Activated naive CD8-positive, alpha-beta T cell treated with anti-CD3 and anti-CD28 coated beads, Interleukin-2, amount 50 U/mL, for 24 hours (primary cell): ENCODE data around the gene CLDN6.

Experiments used
- ATAC-seq: fragments of 150-1000 bp; cut with Tn5 transposase; one replicate; pipeline ENCODE4 v1.10.0; 2021
- DNase-seq: peaks from one replicate; pipeline ENCODE4 v3.0.0; 2021
- H3K27ac Mint-ChIP-seq: one replicate; pipeline ENCODE4 v1.8.0; 2021; ENCODE audit warnings: mild to moderate bottlenecking, mixed read lengths
- H3K27me3 Mint-ChIP-seq: one replicate; pipeline ENCODE4 v1.8.0; 2021; ENCODE audit warnings: mixed read lengths
- H3K36me3 Mint-ChIP-seq: one replicate; pipeline ENCODE4 v1.8.0; 2021; ENCODE audit warnings: low read depth, mixed read lengths
- H3K4me1 Mint-ChIP-seq: one replicate; pipeline ENCODE4 v1.8.0; 2021; ENCODE audit warnings: mixed read lengths
- H3K4me3 Mint-ChIP-seq: one replicate; pipeline ENCODE4 v1.8.0; 2021; ENCODE audit warnings: mild to moderate bottlenecking, moderate library complexity, mixed read lengths
- H3K9me3 Mint-ChIP-seq: one replicate; pipeline ENCODE4 v1.8.0; 2021; ENCODE audit warnings: mixed read lengths

The CLDN6 gene

GRCh38 chr16:3026609-3027488, 8.9 kb upstream of the CLDN6 start:
- Mint-ChIP-seq H3K4me3 (peak overlapping the region; percentile 20), H3K36me3 (peaks cover 8% of the 10 kb centered on the region), H3K4me1 (peaks cover 44% of the 10 kb centered on the region), H3K27me3 (peaks cover 23% of the 10 kb centered on the region), H3K9me3 (no peaks in the 10 kb centered on the region), H3K27ac (no peak overlapping the region)
- ATAC-seq (no peak), DNase-seq (no peak)

GRCh38 chr16:3026003-3026378, 8.0 kb upstream of the CLDN6 start:
- Mint-ChIP-seq H3K4me1 (peaks cover 52% of the 10 kb centered on the region), H3K27me3 (peaks cover 19% of the 10 kb centered on the region), H3K27ac (no peak overlapping the region), H3K9me3 (no peaks in the 10 kb centered on the region), H3K4me3 (no peak overlapping the region), H3K36me3 (peaks cover 8% of the 10 kb centered on the region)
- DNase-seq (no peak), ATAC-seq (no peak)

GRCh38 chr16:3025032-3026002, 7.3 kb upstream of the CLDN6 start:
- no peak for ATAC-seq
- Mint-ChIP-seq H3K4me1 (peaks cover 56% of the 10 kb centered on the region), H3K27me3 (peaks cover 16% of the 10 kb centered on the region), H3K9me3 (no peaks in the 10 kb centered on the region), H3K4me3 (peak overlapping the region; percentile 85), H3K27ac (no peak overlapping the region), H3K36me3 (peaks cover 8% of the 10 kb centered on the region)
- DNase-seq, result no peak

GRCh38 chr16:3023669-3024478, 5.9 kb upstream of the CLDN6 start, which contains the start of the genes HCFC1R1 and THOC6:
Gene HCFC1R1, minus strand, starts transcription at chr16:3023942. Its CDS starts 1 bp downstream, at chr16:3023941.
Gene THOC6, plus strand, starts transcription at chr16:3024035. Its CDS starts 292 bp downstream, at chr16:3024327.
- peaks cover 6% of the 10 kb centered on the region for H3K27me3 Mint-ChIP-seq
- peaks cover 8% of the 10 kb centered on the region for H3K36me3 Mint-ChIP-seq
- peak; percentile 75 for ATAC-seq
- H3K9me3 Mint-ChIP-seq, result no peaks in the 10 kb centered on the region
- peak within 1 kb of the TSS; percentile 85 for H3K4me3 Mint-ChIP-seq
- peak within 1 kb of the TSS; percentile 97 for H3K27ac Mint-ChIP-seq
- peaks cover 53% of the 10 kb centered on the region for H3K4me1 Mint-ChIP-seq
- DNase-seq, result peak; percentile 95

- Mint-ChIP-seq H3K27me3 (peaks cover 8% of the 10 kb centered on the region), H3K4me3 (peak overlapping the region; percentile 85), H3K27ac (peak overlapping the region; percentile 97), H3K36me3 (peaks cover 8% of the 10 kb centered on the region), H3K4me1 (peaks cover 55% of the 10 kb centered on the region), H3K9me3 (no peaks in the 10 kb centered on the region)
- ATAC-seq (no peak), DNase-seq (no peak)
These were observed 5.4 kb upstream of the CLDN6 start for GRCh38 chr16:3023415-3023668.

- Mint-ChIP-seq H3K9me3 (no peaks in the 10 kb centered on the region), H3K4me1 (peaks cover 56% of the 10 kb centered on the region), H3K4me3 (peak overlapping the region; percentile 85), H3K36me3 (peaks cover 8% of the 10 kb centered on the region), H3K27ac (peak overlapping the region; percentile 97), H3K27me3 (peaks cover 10% of the 10 kb centered on the region)
- ATAC-seq, result no peak
- DNase-seq, result peak; percentile 40
These were observed 4.9 kb upstream of the CLDN6 start for GRCh38 chr16:3022684-3023414.

- H3K4me3 Mint-ChIP-seq, result peak overlapping the region; percentile 85
- peaks cover 55% of the 10 kb centered on the region for H3K4me1 Mint-ChIP-seq
- peaks cover 8% of the 10 kb centered on the region for H3K36me3 Mint-ChIP-seq
- peak overlapping the region; percentile 97 for H3K27ac Mint-ChIP-seq
- DNase-seq, result peak; percentile 92
- H3K27me3 Mint-ChIP-seq, result peaks cover 10% of the 10 kb centered on the region
- peak; percentile 33 for ATAC-seq
- no peaks in the 10 kb centered on the region for H3K9me3 Mint-ChIP-seq
These were observed 4.3 kb upstream of the CLDN6 start for GRCh38 chr16:3022208-3022683.

GRCh38 chr16:3021449-3022207, 3.6 kb upstream of the CLDN6 start:
- DNase-seq (peak; percentile 90), ATAC-seq (peak; percentile 64)
- no peaks in the 10 kb centered on the region for H3K9me3 Mint-ChIP-seq
- peaks cover 7% of the 10 kb centered on the region for H3K36me3 Mint-ChIP-seq
- peaks cover 55% of the 10 kb centered on the region for H3K4me1 Mint-ChIP-seq
- peaks cover 10% of the 10 kb centered on the region for H3K27me3 Mint-ChIP-seq
- peak overlapping the region; percentile 85 for H3K4me3 Mint-ChIP-seq
- H3K27ac Mint-ChIP-seq, result peak overlapping the region; percentile 97

GRCh38 chr16:3020604-3021448, 2.8 kb upstream of the CLDN6 start:
- no peaks in the 10 kb centered on the region for H3K36me3 Mint-ChIP-seq
- H3K4me3 Mint-ChIP-seq, result peak overlapping the region; percentile 85
- DNase-seq (peak; percentile 65), ATAC-seq (no peak)
- peaks cover 11% of the 10 kb centered on the region for H3K27me3 Mint-ChIP-seq
- no peaks in the 10 kb centered on the region for H3K9me3 Mint-ChIP-seq
- peaks cover 55% of the 10 kb centered on the region for H3K4me1 Mint-ChIP-seq
- peak overlapping the region; percentile 97 for H3K27ac Mint-ChIP-seq

GRCh38 chr16:3020247-3020603, 2.2 kb upstream of the CLDN6 start, which contains the start of gene TNFRSF12A:
Gene TNFRSF12A, plus strand, starts transcription at chr16:3020368. Its CDS starts 30 bp downstream, at chr16:3020398.
- H3K9me3 Mint-ChIP-seq, result no peaks in the 10 kb centered on the region
- H3K4me1 Mint-ChIP-seq, result peaks cover 54% of the 10 kb centered on the region
- DNase-seq, result peak; percentile 76
- no peak for ATAC-seq
- H3K36me3 Mint-ChIP-seq, result no peaks in the 10 kb centered on the region
- H3K27ac Mint-ChIP-seq, result peak within 1 kb of the TSS; percentile 97
- peaks cover 11% of the 10 kb centered on the region for H3K27me3 Mint-ChIP-seq
- H3K4me3 Mint-ChIP-seq, result peak within 1 kb of the TSS; percentile 85

GRCh38 chr16:3019594-3020246, 1.7 kb upstream of the CLDN6 start:
- ATAC-seq (no peak), DNase-seq (no peak)
- H3K4me1 Mint-ChIP-seq, result peaks cover 53% of the 10 kb centered on the region
- H3K36me3 Mint-ChIP-seq, result no peaks in the 10 kb centered on the region
- peak overlapping the region; percentile 85 for H3K4me3 Mint-ChIP-seq
- peak overlapping the region; percentile 75 for H3K27ac Mint-ChIP-seq
- peaks cover 11% of the 10 kb centered on the region for H3K27me3 Mint-ChIP-seq
- no peaks in the 10 kb centered on the region for H3K9me3 Mint-ChIP-seq

- ATAC-seq (no peak), DNase-seq (no peak)
- H3K36me3 Mint-ChIP-seq, result no peaks in the 10 kb centered on the region
- peaks cover 23% of the 10 kb centered on the region for H3K27me3 Mint-ChIP-seq
- no peak overlapping the region for H3K27ac Mint-ChIP-seq
- no peaks in the 10 kb centered on the region for H3K9me3 Mint-ChIP-seq
- no peak overlapping the region for H3K4me3 Mint-ChIP-seq
- peaks cover 33% of the 10 kb centered on the region for H3K4me1 Mint-ChIP-seq
These were observed 639 bp downstream of the CLDN6 start for GRCh38 chr16:3017344-3017743.
